Measurements from ENCODE around the gene TSPAN32.
"Not testable (repeated sequence)": the region's sequence is repeated elsewhere in the genome, so short reads cannot be mapped to it uniquely, and the experiment has no call there.

Gene TSPAN32

DNA sequence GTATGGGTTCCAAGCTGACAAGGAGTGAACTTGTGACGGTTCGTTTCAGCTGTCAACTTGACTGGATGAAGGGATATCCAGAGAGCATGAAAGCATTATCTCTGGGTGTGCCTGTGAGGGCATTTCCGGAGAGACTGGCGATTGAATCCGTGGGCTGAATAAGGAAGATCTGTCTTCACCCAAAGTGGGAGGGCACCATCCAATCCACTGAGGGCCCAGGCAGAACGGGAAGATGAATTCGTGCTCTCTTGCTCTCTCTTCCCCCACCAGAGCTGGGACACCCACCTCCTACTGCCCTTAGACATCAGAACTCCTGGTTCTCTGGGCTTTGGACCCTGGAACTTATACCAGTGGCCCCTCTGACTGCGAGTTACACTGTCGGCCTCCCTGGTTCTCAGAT, 59.8 kb downstream of the TSPAN32 start:
- H3K79me2 ChIP-seq (ENCODE audit: low read length): no peaks in the 10 kb centered on the region
- TF ChIP-seq EZH2phosphoT487 (IDR thresholded peaks at IDR 0.05; ENCODE audit: low read depth): no peak
- TF ChIP-seq, protein P1, sequence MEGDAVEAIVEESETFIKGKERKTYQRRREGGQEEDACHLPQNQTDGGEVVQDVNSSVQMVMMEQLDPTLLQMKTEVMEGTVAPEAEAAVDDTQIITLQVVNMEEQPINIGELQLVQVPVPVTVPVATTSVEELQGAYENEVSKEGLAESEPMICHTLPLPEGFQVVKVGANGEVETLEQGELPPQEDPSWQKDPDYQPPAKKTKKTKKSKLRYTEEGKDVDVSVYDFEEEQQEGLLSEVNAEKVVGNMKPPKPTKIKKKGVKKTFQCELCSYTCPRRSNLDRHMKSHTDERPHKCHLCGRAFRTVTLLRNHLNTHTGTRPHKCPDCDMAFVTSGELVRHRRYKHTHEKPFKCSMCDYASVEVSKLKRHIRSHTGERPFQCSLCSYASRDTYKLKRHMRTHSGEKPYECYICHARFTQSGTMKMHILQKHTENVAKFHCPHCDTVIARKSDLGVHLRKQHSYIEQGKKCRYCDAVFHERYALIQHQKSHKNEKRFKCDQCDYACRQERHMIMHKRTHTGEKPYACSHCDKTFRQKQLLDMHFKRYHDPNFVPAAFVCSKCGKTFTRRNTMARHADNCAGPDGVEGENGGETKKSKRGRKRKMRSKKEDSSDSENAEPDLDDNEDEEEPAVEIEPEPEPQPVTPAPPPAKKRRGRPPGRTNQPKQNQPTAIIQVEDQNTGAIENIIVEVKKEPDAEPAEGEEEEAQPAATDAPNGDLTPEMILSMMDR (IDR thresholded peaks at IDR 0.05; ENCODE audit: low read depth, low read length): no peak
- H3K27ac ChIP-seq (ENCODE audit: low read length): no peak overlapping the region
- H3K4me1 ChIP-seq (ENCODE audit: low read length): no peaks in the 10 kb centered on the region
- no peaks in the 10 kb centered on the region for H3K36me3 ChIP-seq (replicated peaks; ENCODE audit: low read depth, low read length)
- no peaks in the 10 kb centered on the region for H4K20me1 ChIP-seq (ENCODE audit: insufficient read depth, low read length)
- H3K27me3 ChIP-seq (ENCODE audit: low read depth, low read length): no peaks in the 10 kb centered on the region
- H3K9ac ChIP-seq (ENCODE audit: low read length): no peak overlapping the region
- H2AFZ ChIP-seq (ENCODE audit: low read depth, low read length): no peak overlapping the region
- no peak overlapping the region for H3K4me3 ChIP-seq (ENCODE audit: low read length)
- no peak overlapping the region for H3K4me2 ChIP-seq (ENCODE audit: low read length)
- H3K9me3 ChIP-seq (ENCODE audit: insufficient read depth, low read length): no peaks in the 10 kb centered on the region

DNA sequence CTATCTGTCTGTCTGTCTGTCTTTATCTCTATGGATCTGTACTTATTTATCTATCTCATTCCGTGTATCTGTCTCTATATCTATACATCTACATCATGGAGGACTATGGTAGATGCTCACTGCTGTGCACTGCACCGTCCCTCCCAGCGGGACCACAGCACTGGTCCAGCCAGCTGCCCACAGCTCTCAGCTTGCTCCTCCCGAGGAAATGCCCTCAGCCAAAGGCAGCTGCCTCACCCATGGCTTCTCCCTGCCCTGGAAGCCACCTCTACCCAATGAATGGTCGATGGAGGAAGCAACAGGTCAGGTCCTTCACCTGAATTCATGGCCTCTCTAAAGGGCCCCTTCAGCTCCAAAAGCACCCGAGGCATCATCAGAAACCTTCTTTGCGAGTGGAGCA, 60.6 kb downstream of the TSPAN32 start:
- no peaks in the 10 kb centered on the region for H3K79me2 ChIP-seq (ENCODE audit: low read length)
- no peak for TF ChIP-seq EZH2phosphoT487 (IDR thresholded peaks at IDR 0.05; ENCODE audit: low read depth)
- TF ChIP-seq, protein P1 (IDR thresholded peaks at IDR 0.05; ENCODE audit: low read depth, low read length): no peak

GRCh38 chr11:2363130-2363529, 61.3 kb downstream of the TSPAN32 start:
- Histone ChIP-seq H3K79me2 (ENCODE audit: low read length) (no peaks in the 10 kb centered on the region), H3K4me2 (ENCODE audit: low read length) (no peak overlapping the region)

More for the DNA sequence above, 60.6 kb downstream of the TSPAN32 start:
- Histone ChIP-seq H3K36me3 (replicated peaks; ENCODE audit: low read depth, low read length) (no peaks in the 10 kb centered on the region), H2AFZ (ENCODE audit: low read depth, low read length) (no peak overlapping the region), H3K4me3 (ENCODE audit: low read length) (no peak overlapping the region), H3K9ac (ENCODE audit: low read length) (no peak overlapping the region), H3K27ac (ENCODE audit: low read length) (no peak overlapping the region), H3K9me3 (ENCODE audit: insufficient read depth, low read length) (no peaks in the 10 kb centered on the region), H3K4me2 (ENCODE audit: low read length) (no peak overlapping the region), H3K27me3 (ENCODE audit: low read depth, low read length) (no peaks in the 10 kb centered on the region), H3K4me1 (ENCODE audit: low read length) (no peaks in the 10 kb centered on the region), H4K20me1 (ENCODE audit: insufficient read depth, low read length) (no peaks in the 10 kb centered on the region)

GRCh38 chr11:2363577-2364370, 62.0 kb downstream of the TSPAN32 start:
- Histone ChIP-seq H3K4me1 (ENCODE audit: low read length) (no peaks in the 10 kb centered on the region), H3K36me3 (replicated peaks; ENCODE audit: low read depth, low read length) (no peaks in the 10 kb centered on the region), H3K9ac (ENCODE audit: low read length) (no peak overlapping the region), H3K27me3 (ENCODE audit: low read depth, low read length) (no peaks in the 10 kb centered on the region), H3K27ac (ENCODE audit: low read length) (no peak overlapping the region), H2AFZ (ENCODE audit: low read depth, low read length) (no peak overlapping the region), H3K4me2 (ENCODE audit: low read length) (no peak overlapping the region), H3K4me3 (ENCODE audit: low read length) (no peak overlapping the region), H4K20me1 (ENCODE audit: insufficient read depth, low read length) (no peaks in the 10 kb centered on the region), H3K9me3 (ENCODE audit: insufficient read depth, low read length) (no peaks in the 10 kb centered on the region), H3K79me2 (ENCODE audit: low read length) (no peaks in the 10 kb centered on the region)
- TF ChIP-seq EZH2phosphoT487 (IDR thresholded peaks at IDR 0.05; ENCODE audit: low read depth): no peak
- TF ChIP-seq, protein P1 (IDR thresholded peaks at IDR 0.05; ENCODE audit: low read depth, low read length): no peak

More at GRCh38 chr11:2363130-2363529, 61.3 kb downstream of the TSPAN32 start:
- H3K27me3 ChIP-seq (ENCODE audit: low read depth, low read length): no peaks in the 10 kb centered on the region
- H3K4me1 ChIP-seq (ENCODE audit: low read length): no peaks in the 10 kb centered on the region
- no peak overlapping the region for H3K4me3 ChIP-seq (ENCODE audit: low read length)
- no peak overlapping the region for H3K9ac ChIP-seq (ENCODE audit: low read length)
- no peak overlapping the region for H3K27ac ChIP-seq (ENCODE audit: low read length)
- no peaks in the 10 kb centered on the region for H3K9me3 ChIP-seq (ENCODE audit: insufficient read depth, low read length)
- no peaks in the 10 kb centered on the region for H3K36me3 ChIP-seq (replicated peaks; ENCODE audit: low read depth, low read length)
- TF ChIP-seq EZH2phosphoT487 (IDR thresholded peaks at IDR 0.05; ENCODE audit: low read depth): no peak
- TF ChIP-seq, protein P1 (IDR thresholded peaks at IDR 0.05; ENCODE audit: low read depth, low read length): no peak
- H4K20me1 ChIP-seq (ENCODE audit: insufficient read depth, low read length): no peaks in the 10 kb centered on the region
- H2AFZ ChIP-seq (ENCODE audit: low read depth, low read length): no peak overlapping the region

GRCh38 chr11:2364386-2364785, 62.6 kb downstream of the TSPAN32 start:
- not testable (repeated sequence) for H3K79me2 ChIP-seq (ENCODE audit: low read length); H3K4me1 ChIP-seq (ENCODE audit: low read length)

More at GRCh38 chr11:2364386-2364785, 62.6 kb downstream of the TSPAN32 start:
- H4K20me1 ChIP-seq (ENCODE audit: insufficient read depth, low read length); H3K27me3 ChIP-seq (ENCODE audit: low read depth, low read length); H3K9me3 ChIP-seq (ENCODE audit: insufficient read depth, low read length); H3K9ac ChIP-seq (ENCODE audit: low read length); H2AFZ ChIP-seq (ENCODE audit: low read depth, low read length); H3K36me3 ChIP-seq (replicated peaks; ENCODE audit: low read depth, low read length); H3K4me2 ChIP-seq (ENCODE audit: low read length); H3K4me3 ChIP-seq (ENCODE audit: low read length); H3K27ac ChIP-seq (ENCODE audit: low read length): not testable (repeated sequence)

All from OCI-LY3 (cell line).